Measurements from ENCODE around the gene SEMA3E.
"Not testable (repeated sequence)": the region's sequence is repeated elsewhere in the genome, so short reads cannot be mapped to it uniquely, and the experiment has no call there.

Gene SEMA3E

DNA sequence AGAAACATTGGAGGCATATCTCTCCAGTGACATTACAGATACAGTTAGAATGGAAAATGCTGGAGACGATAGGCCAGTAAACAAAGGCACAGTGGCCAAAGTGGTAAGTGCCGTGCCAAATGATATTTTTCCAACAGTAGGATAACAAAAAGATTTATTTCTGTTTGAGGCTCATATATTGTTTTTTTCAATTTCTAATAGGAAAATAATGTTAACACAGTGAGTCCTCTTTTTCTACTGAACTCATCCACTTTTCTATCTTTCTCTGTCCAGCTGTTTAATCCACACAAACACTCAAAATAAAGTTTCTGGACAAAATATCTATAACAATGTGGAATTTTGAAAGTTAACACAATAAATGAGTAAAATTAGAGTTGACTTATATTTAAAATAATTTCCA is 201.3 kb downstream of the SEMA3E start:
- no peak for DNase-seq

DNA sequence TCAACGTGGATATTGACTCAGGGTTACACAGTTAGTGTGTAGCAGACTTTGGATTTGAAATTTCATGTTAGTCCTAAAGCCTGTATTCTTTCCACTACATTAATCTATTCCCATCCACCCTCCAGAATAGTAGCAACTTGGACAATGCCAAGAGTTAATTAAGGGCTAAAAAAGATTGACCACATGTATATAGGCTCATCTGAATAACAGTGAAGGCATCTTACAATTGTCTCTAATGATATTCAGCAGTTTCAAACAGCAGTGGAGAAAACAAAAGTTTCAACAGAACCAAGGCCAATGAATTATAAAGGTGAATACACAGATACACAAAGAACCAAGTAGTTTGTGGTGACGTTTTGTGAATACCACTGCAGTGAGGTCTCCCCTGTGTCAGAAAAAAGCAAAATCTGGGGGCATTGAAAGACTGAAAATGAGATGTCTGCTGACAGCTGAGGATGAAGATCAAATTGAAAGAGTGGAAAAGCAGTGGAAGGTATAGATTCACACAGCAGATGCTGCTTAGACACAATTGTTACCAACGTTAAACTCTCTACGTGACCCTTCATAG is 202.8 kb downstream of the SEMA3E start:
- DNase-seq = no peak

DNA sequence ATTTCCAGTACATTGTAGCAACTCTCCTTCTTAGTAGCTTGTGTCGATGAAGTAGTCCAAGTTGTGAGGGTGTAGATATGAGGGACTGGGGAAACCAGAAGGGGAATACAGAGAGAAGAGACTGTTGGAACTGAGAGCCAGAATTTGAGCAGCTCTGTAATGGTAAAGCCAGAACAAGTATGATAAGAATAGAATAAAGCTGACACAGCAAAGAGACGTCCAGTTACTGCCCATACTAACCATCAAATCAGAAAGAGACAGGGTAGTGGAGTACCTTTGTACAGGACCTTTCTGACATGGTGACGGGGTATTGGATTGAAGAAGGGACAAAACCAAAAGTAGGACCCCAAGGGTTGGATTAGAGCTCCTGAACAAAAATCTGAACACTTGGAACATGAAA is 206.0 kb downstream of the SEMA3E start:
- DNase-seq = no peak

DNA sequence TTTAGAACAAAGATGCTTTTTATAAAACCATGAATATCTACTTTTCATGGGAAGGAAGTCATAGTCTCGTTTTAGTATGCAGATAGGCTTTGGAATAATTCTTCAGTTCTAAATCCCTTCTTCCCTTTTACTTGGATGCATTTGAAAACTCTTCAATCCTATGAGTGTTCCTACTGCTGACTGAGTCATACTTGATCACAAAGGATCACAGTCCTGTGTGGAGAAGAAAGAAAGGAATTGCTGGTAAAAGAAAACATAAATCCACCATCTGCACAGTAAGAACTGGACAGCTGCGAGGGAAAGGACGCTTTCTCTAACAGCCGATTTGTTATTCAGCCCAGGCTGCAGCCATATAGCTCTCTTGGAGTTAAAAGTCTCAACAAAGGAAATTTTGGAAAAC is 209.9 kb downstream of the SEMA3E start:
- DNase-seq = no peak

DNA sequence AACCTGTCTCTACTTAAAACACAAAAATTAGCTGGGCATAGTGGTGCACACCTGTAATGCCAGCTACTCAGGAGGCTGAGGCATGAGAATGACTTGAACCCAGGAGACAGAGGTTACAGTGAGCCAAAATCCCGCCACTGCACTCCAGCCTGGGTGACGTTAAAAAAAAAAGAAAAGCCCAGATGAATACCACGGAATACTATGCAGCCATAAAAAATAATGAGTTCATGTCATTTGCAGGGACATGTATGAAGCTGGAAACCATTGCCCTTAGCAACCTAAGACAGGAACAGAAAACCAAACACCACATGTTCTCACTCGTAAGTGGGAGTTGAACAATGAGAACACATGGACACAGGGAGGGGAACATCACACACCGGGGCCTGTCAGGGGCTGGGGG is 218.7 kb downstream of the SEMA3E start:
- not testable (repeated sequence) for DNase-seq

DNA sequence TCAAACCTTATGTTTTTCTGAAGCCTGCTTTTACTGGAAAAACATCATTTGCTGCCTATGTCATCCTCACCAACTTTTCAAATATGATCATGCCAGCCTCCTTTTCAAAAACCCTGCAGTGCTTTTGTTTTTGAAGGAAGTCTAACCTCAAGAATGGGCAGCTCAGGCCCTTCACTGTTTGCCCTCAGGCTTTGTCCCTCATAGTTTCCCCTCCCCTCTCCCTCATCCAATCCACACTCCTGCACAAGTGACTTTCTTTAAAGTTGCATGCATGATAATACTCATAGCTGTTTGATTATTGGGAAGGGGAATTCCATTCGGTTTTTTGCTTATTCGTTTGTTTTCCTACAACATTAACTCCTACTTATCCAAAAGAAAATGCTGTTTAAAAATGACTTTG is 219.4 kb downstream of the SEMA3E start:
- DNase-seq = no peak

DNA sequence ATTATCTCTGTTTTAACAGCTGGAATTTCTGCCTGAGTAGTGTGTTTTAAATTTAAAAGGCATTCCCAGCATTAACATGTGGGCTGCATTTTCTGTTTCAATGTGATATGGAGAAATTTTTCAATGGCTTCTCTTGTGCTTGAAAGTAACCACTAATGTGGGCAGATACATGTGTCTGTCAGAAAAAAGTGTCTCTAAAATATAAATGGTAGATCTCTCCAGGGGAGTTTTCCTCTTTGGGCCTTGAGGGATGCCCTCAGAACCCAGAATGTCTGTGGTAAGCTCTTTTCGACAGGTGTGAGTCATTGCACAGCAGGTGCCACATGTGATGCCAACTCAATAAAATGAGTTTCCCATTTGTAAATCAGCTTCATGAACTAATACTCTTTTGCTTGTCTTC is 221.1 kb downstream of the SEMA3E start:
- DNase-seq = no peak

DNA sequence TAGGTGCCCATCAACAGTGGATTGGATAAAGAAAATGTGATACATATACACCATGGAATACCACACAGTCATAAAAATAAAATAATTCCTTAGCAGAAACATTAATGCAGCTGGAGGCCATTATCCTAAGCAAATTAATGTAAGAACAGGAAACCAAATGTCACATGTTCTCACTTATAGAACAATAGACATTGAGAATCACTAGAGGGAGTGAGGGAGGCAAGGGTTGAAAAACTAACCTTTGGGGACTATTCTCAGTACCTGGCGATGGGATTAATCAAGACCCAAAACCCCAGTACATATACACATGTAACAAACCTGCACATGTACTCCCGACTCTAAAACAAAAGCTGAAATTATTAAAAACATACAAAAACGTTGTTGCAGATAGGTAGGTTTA is 222.6 kb downstream of the SEMA3E start:
- no peak for DNase-seq

DNA sequence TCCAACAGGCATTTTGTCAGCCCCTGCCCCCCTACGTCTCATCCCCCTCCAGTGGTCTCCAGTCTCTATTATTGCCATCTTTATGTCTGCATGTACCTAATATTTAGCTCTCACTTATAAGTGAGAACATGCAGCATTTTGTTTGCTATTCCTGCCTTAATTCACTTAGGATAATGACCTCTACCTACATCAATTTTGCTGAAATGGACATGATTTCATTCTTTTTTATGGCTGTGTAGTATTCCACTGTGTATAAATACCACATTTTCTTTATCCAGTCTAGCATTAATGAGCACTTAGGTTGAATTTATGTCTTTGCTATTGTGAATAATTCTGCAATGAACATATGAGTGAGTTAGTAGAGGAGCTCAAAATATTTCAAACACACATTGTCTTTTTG is 229.9 kb downstream of the SEMA3E start:
- DNase-seq = no peak

DNA sequence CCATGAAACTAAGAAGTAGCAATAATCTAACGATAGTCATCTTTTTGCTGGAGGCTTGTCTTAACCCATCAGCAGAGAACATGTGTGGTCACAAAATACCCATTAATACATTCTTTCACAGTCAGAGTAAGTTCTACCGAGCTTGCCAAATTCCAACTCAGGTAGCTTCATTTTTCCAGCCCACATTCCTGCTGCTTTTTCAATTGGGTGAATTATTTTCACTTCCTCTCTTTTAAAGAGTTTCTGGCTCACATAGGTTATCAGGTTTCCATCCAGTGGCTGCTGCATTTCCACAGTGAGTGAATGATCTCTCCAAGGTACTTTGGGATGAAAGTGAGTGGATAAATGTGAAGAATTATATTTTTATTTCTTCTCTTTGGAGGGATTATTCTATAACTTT is 233.1 kb downstream of the SEMA3E start:
- DNase-seq = no peak

DNA sequence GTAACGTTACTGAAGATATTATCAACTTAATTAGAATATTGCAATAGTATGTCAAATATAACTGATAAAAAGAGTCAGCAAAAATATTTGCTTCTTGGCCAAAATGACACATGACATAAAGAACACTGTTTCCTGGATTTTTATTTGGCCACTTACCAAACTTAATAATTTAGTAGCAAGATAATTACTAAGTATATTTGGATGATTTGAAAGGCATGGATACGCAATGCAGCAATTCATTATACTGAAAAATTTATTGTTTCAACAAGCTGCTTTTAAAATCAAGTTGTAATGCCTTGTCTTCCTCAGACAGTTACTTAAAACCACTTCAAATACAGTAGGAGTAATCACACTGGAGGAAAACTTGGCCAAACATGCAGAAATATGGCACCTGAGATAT is 234.0 kb downstream of the SEMA3E start:
- no peak for DNase-seq

DNA sequence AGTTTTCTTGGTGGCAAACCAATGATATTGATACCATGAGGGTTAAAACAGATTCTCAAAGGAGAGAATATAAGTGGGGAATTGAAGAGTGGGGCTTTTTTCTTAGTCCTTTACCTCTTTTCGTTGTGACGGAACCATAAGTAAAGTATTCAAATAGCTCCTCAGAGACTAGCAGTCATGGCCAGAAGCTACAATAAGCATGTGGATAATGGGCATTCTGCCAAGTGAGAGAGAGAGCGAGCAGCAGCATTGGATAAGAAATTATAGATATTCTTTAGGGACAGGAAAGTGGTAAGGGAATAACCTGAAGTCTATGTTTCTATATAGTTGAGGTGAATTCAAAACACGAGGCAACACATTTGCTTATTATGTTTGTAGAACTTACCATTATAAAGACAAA is 235.1 kb downstream of the SEMA3E start:
- no peak for DNase-seq

DNA sequence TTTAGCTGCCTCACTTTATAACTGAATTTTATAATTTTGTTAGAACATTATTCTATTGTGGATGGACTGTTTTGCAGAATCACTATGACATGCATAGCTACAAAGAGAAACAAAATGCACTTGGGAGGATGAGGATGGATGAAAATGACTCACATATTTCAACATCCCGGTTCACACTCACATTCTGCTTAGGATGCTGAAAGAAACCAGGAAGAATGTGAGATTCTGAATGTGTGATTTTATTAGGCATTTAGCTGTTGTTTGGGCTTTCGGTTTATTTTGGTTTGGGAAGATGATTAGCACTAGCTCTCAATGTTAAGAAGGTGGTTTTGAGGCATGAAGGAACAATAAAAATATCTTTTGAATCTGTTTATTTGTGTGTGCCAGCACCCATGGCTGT is 235.5 kb downstream of the SEMA3E start:
- no peak for DNase-seq

DNA sequence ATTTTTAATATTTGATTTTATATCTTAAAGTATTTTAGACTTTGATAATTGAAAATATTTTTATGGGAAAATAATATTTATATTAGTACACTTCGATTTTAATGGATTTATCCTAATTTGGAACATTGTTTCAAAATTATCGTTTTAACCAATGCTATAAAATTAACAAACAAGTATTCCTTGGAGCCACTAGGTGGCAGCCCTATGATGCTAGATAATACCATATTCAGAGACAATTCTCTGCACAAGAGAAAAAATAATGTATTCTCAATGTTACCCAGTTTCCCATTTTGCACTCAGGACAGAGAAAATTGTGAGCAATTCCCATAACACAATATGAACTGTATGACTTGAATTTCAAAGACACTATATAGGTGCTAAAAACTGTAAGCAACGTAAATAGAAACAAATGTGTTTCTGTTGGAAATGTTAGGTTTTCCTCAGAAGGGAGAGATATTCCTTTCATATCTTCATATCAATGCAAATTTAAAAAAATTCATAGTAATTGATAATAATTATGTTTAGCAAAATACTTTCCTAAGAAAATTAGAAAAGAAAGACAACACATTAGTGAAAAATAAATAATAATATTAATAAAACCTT is 237.8 kb downstream of the SEMA3E start:
- no peak for DNase-seq

DNA sequence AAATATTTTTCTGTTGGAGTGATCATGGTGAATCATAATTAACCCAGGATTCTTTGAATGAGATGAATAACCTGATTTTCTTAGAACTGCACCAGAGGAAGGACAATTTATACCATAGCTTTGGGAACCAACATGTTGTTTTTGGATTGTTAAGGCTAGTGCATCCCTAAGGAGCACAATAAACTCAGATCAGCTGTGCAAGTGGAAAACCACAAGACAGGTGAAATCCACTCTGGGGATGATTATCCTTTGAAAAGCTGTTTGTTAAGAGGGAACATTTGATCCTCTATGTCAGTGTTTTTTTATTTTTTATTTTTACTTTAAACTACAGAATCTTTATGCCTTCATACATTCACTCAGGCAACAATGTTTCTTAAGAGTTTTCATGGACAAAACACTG is 254.2 kb downstream of the SEMA3E start:
- DNase-seq = no peak

DNA sequence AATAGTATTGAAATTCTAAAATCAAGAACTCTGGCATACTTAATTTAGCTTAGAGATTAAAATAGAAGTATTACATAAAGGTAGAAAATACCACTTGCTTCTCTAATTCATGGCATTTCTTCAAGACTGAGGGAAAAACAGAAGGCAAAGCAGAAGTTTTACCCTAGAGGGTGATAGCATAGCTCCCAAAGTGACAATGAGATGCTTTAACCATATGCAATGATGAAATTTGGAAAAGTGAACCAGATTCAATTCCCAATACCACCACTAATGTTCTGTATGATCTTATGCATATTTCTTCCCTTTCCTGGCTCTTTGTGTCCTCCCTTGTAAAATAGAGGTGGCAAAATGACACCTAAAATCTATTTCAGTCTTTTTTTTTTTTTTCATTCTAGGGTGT is 260.5 kb downstream of the SEMA3E start:
- no peak for DNase-seq

DNA sequence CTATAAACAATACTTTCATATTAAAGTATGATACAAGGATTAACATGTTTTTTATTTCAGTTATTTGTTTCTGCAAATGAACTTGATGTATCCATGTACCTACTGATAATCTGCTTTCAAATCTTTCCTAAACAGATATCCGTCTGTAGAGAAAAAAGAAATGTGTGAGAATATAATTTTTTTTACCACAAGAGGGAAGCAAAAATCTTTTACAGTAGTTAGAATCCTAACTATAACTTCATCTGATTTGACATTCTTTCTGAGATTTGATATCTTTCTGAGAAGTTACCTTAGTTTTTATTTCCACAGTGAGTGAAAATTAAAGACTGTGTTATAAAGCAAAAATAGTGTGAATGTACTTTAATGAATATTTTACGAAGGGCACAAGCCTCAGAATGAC is 282.3 kb downstream of the SEMA3E start:
- no peak for DNase-seq

DNA sequence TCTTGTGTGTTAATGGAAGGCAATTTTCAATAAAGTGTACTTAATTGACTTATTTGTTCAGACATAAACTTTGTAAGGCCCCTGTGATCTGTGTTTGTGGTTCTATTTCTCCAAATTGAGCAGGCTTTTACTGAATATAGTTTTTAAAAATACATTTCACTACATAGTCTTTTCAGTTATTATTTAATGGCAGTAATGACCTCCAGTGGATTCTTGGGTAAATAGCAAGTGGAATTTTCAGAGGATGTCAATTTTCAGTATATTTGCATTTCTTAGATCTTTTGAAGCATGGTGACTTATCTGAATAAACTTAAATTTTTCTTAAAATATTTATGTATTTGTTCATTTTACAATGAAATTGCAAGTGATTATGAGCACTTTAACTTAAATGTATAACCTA is 283.2 kb downstream of the SEMA3E start:
- DNase-seq = no peak

DNA sequence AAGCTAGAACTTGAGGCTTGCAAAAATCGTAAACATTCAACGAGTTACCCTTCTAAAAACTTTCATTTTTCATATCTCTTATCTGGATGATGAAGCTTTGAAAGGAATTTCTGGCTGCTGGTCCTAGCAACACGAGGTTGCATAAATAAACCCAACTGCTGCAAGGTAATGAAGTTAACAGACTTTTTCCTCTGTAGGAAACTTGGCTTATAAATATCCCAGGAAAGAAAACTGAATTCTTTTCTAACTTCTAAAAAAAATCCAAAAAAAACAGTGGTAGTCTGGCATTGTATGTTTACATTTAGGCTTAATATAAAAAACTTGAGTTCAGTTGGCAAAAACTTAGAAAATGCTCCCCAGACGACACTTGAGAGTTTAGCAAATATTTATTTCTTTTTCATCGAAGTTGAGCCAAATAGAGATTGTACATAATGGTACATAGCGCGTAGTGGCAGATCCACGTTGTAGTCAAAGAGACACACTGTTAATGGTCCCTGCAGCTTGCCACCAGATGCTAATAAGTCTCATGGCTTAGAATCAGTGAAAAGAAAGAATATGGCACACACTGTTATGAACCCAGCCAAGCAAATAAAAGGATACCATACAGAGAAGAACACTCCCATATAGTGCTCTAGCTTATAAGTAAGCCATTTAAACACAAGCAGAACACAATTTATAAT is 285.9 kb downstream of the SEMA3E start:
- no peak for DNase-seq

DNA sequence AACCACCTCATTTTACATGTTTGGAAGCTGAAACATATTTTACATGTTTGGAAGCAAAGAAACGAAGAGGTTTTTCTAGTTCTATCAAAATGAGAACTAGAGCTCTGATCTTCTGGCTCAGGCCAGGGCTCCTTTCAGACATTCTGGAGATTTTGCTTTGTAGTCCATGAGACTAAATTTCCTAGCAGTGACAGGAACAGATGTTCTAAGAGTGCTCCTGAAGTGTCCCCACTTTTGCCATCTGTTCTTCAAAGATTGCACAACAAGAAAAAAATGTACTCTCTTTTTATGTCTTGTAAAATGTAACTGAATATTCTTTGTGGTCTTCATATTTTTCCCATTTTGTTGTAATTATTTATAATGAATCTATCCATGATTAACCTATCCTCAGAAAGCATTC is 289.8 kb downstream of the SEMA3E start:
- no peak for DNase-seq

DNA sequence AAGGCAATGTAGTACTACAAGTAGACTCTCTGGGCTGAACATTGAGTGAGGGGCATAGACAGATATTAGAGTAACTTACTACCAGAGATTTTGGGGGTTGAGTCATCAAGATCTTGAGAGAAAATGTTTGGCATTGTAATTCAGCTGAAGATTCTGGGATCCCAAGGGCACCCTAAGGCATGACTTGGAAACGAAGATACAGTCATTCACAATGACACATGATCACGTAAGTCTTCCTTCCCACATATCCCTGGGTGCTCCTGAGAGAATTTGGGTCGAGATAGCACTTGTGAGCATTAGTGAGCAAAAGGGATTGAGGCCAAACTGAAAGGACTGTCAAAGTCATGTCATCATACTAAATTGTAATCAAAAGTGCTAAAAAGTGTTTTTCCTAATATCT is 293.8 kb downstream of the SEMA3E start:
- DNase-seq = no peak

DNA sequence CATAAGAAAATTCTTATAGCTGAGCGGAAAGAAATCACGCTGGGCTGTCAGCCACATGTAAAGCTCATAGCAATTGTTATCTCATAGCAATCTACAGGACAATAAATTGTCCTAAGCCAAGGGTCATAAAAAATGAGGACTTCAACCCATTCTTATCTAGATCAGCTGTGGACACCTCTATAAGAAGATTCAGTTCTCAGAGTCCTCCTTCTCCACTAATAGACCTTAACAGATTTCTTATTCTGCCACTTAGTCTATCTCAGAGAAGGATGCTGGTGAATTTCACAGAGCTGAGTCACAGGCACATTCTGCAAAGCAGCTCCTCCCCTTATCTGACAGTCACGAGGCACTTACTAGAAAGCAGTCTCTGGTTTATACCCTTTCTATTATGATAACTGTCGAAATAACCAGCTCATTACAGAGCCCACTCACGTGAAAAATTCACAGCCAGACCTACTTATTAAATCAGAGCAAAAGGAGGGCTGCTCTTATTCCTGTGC is 300.9 kb downstream of the SEMA3E start:
- DNase-seq = no peak

DNA sequence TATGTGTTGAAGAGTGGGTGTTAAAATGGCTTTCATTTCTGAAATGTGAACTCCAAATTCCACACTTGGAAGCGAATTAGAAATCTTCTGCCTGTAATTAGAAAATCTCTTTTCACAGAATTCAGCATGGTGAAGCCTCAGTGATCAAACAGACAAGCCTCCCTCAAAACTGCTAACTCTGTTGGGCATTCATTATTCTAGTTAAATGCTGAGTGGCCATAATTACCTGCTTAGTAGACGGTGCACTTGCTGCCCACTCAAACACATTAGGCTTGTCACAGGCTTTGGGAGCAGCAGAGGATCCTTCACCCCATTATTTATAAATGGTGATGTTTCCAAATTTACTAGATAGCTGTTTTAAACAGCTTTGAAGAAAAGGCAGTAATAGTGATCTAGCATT is 309.0 kb downstream of the SEMA3E start:
- no peak for DNase-seq

DNA sequence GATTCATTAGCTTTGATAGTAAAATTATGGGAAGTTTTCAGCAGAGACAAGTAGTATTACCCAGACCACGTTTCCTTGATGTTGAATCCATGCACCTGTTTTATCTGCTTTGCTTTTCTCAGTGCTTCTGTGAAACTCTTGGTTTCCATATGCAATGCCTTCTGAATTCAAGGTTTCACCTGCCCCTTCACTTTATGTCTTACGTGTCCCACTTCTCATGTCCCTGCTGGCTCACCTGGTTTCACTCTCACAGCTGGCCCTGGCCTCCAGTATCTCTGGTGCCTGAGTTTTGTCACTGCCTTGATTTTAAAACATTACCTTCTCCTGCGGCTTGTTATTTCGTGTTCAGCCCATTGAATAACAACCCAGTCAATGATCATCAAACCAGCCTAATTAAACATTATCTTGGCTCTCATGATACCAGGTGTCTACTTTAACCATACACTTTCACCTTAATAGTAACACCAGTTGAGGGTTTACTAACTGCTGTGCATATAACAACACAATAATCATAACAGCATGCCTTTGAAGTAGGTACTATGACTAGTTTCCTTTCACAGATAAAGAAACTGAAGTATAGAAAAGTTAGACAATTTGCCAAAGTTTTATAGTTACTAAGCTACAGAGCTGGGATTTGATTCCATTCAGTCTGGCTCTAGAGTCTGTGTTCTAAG is 310.5 kb downstream of the SEMA3E start:
- no peak for DNase-seq

All from cortex of kidney (tissue), 1 donor.